ENCODE results near the gene TNK2. TPM values are rescaled to one million over a fixed set of nuclear protein-coding genes. Genes with fewer than 3 reads are reported as not detected.
A peak's percentile ranks its signal among the peaks of the same experiment; 100 is the strongest.

Gene TNK2
- total and polyA plus RNA-seq, 2 of the 13 experiments (the other 11 are each of a cell fraction or from before 2014, with no cell fraction given): 4.6 to 5.8 TPM

DNA sequence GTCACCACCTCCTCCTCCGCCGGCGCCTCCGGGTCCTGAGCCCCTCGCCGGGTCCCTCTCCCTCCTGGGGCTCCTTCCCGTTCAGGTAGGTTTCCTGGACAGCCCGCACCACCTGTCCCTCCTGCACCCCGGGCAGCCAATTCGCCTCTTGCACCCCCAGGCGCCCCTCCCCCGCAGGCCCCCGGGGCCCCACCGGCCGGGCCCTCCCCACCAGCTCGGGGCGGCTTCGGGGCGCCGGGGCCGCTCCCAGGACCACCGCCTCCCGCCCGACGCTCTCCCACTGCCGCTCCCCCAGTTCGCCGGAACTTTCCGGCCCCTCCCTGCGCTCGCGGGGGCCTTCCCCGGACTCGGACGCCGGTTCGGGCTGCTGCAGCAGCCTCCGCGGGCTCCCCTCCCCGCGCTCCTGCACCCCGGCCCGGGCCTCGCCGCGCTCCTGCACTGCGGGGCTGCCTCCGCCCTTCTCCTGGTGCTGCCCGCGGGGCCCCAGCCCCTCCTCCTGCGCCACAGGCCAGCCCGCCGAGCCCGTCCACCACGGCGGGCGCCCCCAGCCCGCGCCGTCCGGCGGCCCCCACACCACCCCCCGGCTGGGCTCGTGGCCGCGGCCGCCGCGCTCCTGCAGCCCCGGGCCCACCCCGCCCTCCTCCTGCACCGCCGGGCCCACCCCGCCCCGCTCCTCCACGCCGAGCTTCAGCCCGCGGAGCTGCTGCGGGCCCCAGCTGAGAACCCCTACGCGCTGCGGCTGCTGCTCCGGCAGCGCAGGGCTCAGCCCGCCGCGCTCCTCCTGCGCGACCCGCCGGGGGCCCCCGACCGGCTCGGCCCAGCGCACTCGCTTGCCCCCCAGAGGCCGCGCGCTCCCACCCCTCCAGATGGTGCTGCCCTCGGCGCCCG, 587 bp upstream of the TNK2 start (continued):
- TF ChIP-seq SRSF1 (optimal IDR thresholded peaks at IDR 0.05; ENCODE audit: low read depth, low read length) (peak; percentile 25), ZFY (CRISPR knock-in tag; IDR thresholded peaks at IDR 0.05) (peak; percentile 41; the same call in 1 of the 2 replicates), PHF8 (CRISPR knock-in tag; IDR thresholded peaks at IDR 0.05) (peak; percentile 12; the same call in 1 of the 2 replicates), YY1 (IDR thresholded peaks at IDR 0.05; ENCODE audit: insufficient read depth, insufficient replicate concordance, low read depth, low read length) (peak; percentile 4), ZNF446 (CRISPR knock-in tag; IDR thresholded peaks at IDR 0.05) (0 out of 2 replicates have a peak, but pooled peaks have one; percentile 19), SALL2 (CRISPR knock-in tag; IDR thresholded peaks at IDR 0.05) (no peak), ZNF777 (CRISPR knock-in tag; IDR thresholded peaks at IDR 0.05) (peak; percentile 73; the same call in 1 of the 2 replicates)
- TF ChIP-seq, protein P1, sequence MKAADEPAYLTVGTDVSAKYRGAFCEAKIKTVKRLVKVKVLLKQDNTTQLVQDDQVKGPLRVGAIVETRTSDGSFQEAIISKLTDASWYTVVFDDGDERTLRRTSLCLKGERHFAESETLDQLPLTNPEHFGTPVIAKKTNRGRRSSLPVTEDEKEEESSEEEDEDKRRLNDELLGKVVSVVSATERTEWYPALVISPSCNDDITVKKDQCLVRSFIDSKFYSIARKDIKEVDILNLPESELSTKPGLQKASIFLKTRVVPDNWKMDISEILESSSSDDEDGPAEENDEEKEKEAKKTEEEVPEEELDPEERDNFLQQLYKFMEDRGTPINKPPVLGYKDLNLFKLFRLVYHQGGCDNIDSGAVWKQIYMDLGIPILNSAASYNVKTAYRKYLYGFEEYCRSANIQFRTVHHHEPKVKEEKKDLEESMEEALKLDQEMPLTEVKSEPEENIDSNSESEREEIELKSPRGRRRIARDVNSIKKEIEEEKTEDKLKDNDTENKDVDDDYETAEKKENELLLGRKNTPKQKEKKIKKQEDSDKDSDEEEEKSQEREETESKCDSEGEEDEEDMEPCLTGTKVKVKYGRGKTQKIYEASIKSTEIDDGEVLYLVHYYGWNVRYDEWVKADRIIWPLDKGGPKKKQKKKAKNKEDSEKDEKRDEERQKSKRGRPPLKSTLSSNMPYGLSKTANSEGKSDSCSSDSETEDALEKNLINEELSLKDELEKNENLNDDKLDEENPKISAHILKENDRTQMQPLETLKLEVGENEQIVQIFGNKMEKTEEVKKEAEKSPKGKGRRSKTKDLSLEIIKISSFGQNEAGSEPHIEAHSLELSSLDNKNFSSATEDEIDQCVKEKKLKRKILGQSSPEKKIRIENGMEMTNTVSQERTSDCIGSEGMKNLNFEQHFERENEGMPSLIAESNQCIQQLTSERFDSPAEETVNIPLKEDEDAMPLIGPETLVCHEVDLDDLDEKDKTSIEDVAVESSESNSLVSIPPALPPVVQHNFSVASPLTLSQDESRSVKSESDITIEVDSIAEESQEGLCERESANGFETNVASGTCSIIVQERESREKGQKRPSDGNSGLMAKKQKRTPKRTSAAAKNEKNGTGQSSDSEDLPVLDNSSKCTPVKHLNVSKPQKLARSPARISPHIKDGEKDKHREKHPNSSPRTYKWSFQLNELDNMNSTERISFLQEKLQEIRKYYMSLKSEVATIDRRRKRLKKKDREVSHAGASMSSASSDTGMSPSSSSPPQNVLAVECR (CRISPR knock-in tag; IDR thresholded peaks at IDR 0.05; ENCODE audit: borderline replicate concordance): 0 out of 2 replicates have a peak, but pooled peaks have one; percentile 15
- TF ChIP-seq, protein P2, sequence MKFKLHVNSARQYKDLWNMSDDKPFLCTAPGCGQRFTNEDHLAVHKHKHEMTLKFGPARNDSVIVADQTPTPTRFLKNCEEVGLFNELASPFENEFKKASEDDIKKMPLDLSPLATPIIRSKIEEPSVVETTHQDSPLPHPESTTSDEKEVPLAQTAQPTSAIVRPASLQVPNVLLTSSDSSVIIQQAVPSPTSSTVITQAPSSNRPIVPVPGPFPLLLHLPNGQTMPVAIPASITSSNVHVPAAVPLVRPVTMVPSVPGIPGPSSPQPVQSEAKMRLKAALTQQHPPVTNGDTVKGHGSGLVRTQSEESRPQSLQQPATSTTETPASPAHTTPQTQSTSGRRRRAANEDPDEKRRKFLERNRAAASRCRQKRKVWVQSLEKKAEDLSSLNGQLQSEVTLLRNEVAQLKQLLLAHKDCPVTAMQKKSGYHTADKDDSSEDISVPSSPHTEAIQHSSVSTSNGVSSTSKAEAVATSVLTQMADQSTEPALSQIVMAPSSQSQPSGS (CRISPR knock-in tag; IDR thresholded peaks at IDR 0.05): no peak
- TF ChIP-seq, protein P3, sequence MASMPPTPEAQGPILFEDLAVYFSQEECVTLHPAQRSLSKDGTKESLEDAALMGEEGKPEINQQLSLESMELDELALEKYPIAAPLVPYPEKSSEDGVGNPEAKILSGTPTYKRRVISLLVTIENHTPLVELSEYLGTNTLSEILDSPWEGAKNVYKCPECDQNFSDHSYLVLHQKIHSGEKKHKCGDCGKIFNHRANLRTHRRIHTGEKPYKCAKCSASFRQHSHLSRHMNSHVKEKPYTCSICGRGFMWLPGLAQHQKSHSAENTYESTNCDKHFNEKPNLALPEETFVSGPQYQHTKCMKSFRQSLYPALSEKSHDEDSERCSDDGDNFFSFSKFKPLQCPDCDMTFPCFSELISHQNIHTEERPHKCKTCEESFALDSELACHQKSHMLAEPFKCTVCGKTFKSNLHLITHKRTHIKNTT (CRISPR knock-in tag; IDR thresholded peaks at IDR 0.05): no peak
- TF ChIP-seq, protein P4, sequence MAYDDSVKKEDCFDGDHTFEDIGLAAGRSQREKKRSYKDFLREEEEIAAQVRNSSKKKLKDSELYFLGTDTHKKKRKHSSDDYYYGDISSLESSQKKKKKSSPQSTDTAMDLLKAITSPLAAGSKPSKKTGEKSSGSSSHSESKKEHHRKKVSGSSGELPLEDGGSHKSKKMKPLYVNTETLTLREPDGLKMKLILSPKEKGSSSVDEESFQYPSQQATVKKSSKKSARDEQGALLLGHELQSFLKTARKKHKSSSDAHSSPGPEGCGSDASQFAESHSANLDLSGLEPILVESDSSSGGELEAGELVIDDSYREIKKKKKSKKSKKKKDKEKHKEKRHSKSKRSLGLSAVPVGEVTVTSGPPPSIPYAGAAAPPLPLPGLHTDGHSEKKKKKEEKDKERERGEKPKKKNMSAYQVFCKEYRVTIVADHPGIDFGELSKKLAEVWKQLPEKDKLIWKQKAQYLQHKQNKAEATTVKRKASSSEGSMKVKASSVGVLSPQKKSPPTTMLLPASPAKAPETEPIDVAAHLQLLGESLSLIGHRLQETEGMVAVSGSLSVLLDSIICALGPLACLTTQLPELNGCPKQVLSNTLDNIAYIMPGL (CRISPR knock-in tag; IDR thresholded peaks at IDR 0.05; ENCODE audit: borderline replicate concordance in 1 of 2, low read depth in 1 of 2): 0 out of 4 replicates have a peak, but pooled peaks of 1 of the 2 experiments have one; percentile 3
- TF ChIP-seq, protein P5, sequence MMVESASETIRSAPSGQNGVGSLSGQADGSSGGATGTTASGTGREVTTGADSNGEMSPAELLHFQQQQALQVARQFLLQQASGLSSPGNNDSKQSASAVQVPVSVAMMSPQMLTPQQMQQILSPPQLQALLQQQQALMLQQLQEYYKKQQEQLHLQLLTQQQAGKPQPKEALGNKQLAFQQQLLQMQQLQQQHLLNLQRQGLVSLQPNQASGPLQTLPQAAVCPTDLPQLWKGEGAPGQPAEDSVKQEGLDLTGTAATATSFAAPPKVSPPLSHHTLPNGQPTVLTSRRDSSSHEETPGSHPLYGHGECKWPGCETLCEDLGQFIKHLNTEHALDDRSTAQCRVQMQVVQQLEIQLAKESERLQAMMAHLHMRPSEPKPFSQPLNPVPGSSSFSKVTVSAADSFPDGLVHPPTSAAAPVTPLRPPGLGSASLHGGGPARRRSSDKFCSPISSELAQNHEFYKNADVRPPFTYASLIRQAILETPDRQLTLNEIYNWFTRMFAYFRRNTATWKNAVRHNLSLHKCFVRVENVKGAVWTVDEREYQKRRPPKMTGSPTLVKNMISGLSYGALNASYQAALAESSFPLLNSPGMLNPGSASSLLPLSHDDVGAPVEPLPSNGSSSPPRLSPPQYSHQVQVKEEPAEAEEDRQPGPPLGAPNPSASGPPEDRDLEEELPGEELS (CRISPR knock-in tag; IDR thresholded peaks at IDR 0.05): no peak
